ENCODE data around the gene BMI1.
A peak's percentile ranks its signal among the peaks of the same experiment; 100 is the strongest.
"Not testable (repeated sequence)": the region's sequence is repeated elsewhere in the genome, so short reads cannot be mapped to it uniquely, and the experiment has no call there.

BMI1 gene

DNA sequence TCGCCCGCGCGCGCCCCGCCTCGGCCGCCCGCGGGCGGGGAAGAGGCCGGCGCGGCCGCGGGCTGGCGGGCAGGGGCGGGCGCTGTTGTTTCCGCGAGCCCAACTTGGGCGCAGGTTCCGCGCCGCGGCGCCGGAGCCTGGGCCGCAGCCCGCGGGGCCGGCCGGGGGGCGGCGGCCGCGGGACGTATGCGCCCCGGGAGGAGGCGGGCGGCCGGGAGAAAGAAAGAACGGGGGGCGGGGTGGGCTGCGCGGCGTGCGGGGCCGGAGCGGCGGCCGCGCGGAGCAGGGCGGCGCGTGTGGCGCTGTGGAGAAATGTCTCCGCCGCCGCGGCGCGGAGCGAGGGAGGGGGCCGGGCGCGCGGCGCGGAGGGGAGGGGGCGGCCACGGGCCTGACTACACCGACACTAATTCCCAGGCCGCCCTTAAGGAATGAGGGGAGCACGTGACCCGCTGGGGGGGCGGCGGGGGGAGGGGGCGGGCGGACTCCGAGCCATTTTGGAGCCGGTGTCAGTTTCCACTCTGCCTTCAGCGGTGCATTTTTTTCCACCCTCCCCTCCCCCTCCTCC, at the start of gene BMI1:
TSS of gene BMI1 (plus strand) at position 509 of the 565 bp plus-strand sequence. CDS start 5,351 bp downstream, outside the sequence.
- DNase-seq (ENCODE audit: low spot score): peak; percentile 73

DNA sequence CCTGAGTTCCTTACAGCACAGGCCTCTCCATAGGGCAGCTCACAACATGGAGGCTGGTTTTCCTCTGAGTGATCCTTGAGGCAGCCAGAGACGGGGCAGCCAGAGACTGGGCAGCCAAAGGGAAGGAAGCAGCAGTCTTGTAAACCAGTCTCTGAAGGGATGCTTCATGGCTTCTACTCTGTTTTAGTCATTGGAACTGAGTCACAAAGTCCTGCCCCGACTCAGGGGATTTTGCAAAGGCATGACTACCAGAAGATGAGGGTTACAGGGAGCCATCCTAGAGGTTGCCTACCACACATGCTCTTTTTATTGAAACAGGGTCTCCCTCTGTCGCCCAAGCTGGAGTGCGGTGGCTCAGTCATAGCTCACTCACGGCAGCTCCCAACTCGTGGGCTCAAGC, 49.1 kb upstream of the BMI1 start:
- no peak for DNase-seq (ENCODE audit: low spot score)

DNA sequence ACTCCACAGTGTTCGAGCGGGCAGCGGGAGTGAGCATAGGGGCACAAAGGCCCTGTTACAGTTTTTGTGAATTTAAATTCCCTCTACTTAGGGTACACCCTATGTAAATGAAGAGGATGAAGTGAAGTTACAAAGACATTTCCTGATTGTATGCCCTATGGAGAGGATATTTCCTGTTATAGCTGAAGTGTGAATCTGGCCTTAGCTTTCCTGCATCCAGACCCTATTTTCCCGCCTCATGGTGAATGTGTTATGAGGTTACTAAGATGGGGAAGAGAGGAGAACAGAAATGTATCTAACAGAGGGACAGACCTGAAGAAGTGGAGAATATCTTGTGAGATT, 42.5 kb upstream of the BMI1 start:
- DNase-seq (ENCODE audit: low spot score): no peak

GRCh38 chr10:22280078-22280477, 40.8 kb upstream of the BMI1 start:
- no peak for DNase-seq (ENCODE audit: low spot score)

- DNase-seq (ENCODE audit: low spot score): peak; percentile 88
Measured at GRCh38 chr10:22285130-22285529, 35.8 kb upstream of the BMI1 start.

DNA sequence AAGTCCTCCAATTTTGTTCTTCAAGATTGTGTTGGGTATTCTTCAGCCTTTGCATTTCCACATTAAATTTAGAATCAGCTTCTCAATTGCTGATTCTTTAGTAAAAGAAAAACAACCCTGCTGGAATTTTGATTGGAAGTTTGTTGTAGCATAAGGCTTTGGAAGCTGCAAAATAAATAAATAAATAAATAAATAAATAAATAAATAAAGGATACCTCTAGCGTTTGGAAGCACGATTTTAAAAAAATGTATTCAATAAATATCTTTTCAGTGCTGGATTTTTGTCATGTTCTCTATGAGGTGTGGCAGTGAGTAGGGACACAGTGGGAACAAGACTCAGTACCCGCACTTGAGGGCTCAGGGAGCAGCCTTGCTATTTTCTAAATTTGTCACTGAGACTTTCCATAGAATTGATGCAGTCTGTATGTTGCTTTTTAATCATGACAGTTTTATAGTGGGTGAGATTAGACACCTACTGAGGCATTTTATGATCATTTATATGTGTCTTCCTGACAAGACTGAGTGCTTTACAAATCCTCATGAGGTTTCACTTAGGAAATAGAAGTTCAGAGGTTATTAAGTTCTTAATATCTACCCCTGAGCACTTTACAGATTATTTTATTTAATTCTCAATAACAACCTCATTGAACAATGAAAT, 27.0 kb upstream of the BMI1 start:
- DNase-seq (ENCODE audit: low spot score): no peak

GRCh38 chr10:22294694-22295093, 26.2 kb upstream of the BMI1 start:
- no peak for DNase-seq (ENCODE audit: low spot score)

- peak; percentile 25 for DNase-seq (ENCODE audit: low spot score)
Measured at GRCh38 chr10:22301193-22301592, 19.7 kb upstream of the BMI1 start.

- DNase-seq (ENCODE audit: low spot score): no peak
Measured at GRCh38 chr10:22303461-22303860, 17.4 kb upstream of the BMI1 start.

- no peak for DNase-seq (ENCODE audit: low spot score)
Measured at GRCh38 chr10:22305721-22306120, 15.2 kb upstream of the BMI1 start.

- DNase-seq (ENCODE audit: low spot score): no peak
Measured at GRCh38 chr10:22308390-22308789, 12.5 kb upstream of the BMI1 start.

- DNase-seq (ENCODE audit: low spot score): no peak
Measured at GRCh38 chr10:22309180-22310000, 11.5 kb upstream of the BMI1 start.

DNA sequence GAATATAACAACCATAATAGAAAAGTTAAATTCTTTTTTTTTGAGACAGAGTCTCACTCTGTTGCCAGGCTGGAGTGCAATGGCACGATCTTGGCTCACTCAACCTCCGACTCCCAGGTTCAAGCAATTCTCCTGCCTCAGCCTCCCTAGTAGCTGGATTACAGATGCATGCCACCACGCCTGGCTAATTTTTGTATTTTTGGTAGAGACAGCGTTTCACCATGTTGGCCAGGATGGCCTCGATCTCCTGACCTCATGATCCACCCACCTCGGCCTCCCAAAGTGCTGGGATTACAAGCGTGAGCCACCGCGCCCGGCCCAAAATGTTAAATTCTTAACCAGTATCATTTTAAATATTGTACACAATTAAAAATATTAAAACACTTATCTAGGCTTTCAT, 10.9 kb upstream of the BMI1 start:
- not testable (repeated sequence) for DNase-seq (ENCODE audit: low spot score)

DNA sequence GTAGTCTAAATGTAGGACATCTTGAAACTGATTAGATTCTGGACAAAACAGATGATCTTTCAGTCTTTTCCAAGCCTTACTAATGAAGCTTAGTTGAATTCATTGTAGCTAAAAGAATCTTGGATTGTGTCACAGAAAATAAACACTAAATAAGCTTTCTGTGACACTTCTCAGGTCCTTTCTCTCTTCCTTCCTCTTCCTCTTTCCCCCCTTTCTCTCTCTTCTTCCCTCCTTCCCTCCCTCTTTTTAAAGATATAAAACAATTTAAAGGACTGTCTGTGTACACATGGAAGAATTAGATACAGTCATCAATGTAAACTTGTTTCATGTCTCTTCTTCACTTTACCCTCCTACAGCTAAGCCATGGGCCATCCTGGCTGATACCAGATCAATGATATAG, 10.0 kb upstream of the BMI1 start:
- no peak for DNase-seq (ENCODE audit: low spot score)

DNA sequence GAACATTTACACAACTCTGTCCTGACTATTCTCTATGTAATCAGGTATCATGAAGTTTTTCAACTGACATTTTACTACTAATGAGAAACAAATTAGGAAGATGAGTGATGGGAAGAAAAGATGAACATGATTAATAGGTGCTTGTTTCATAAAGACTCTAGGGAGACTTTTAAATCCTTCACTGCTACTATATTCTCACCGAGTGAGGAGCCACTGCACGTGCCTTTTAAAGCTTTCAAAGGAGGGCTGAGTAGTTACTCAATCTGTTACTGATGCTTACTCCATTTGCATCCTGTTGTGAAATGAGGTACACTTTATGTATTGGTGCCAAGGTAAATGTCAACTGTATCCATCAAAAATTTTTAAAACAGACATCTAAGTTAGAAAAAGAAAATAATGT, 6.0 kb upstream of the BMI1 start:
- no peak for DNase-seq (ENCODE audit: low spot score)

GRCh38 chr10:22315455-22316285, 5.2 kb upstream of the BMI1 start:
- no peak for DNase-seq (ENCODE audit: low spot score)

DNA sequence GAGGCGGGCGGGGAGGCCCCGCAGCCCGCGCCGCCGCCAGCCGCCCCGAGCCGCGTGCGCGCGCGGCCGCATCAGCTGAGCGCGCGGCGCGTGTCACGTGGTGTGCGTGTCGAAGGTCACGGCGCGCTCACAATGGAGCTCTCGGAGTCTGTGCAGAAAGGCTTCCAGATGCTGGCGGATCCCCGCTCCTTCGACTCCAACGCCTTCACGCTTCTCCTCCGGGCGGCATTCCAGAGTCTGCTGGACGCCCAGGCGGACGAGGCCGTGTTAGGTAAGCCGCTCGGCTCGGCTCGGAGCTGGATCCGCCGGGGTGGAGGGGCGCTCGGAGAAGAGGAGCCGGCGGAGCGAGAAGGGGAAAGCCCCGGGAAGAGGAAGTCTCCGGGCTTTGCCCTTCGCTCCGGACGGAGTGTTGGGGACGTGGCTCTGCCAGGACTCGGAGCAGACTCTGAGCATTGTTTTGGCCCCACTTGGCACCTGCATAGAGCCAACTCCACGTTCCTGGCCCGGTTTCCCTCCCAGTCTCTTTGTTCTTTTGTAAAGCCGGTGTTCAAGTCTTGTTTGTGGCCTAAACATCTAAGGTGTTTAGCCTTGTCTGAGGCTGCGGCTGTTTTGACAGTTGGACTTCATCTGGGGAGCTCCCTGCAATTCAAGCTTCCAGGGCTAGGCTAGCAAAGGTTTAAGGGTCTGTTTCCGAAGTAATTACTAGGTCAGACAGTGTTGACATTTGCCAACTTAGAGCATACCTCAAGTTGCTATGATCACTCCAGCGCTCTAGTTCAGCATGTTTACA, 4.4 kb upstream of the BMI1 start, which contains the start of gene COMMD3:
TSS of gene COMMD3 (plus strand) at position 103 of the 790 bp plus-strand sequence. CDS start at position 133, 30 bp downstream.
- DNase-seq (ENCODE audit: low spot score): peak; percentile 86

- DNase-seq (ENCODE audit: low spot score): no peak
Measured at GRCh38 chr10:22317076-22317370, 3.9 kb upstream of the BMI1 start.

DNA sequence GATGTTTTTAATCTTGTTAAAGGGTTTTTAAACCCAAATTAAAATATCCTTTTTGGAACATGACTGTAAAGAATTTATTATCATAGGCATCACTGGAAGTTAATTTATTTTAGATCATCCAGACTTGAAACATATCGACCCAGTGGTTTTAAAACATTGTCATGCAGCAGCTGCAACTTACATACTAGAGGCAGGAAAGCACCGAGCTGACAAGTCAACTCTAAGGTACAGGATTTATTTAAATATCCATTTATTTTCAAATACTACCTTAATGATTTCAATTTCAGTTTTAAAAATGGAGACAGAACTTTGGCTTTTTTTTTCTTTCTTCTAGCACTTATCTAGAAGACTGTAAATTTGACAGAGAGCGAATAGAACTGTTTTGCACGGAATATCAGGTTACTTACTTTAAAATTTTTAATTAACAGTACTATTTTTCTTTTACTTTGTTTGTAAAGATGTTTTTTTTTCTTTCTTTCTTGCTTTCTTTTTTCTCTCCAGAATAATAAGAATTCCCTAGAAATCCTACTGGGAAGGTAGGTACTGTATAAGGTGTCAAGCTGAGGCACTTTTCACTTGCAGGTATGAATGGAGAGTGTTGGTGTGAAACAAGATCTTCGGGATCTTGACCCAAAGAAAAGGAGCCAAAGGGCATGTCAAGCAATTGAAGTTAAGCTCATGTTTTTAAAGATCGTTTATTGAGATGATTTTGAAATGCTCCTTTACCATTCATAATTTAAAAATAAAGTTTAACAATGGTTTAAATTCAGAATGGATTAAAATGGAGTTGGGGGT, 2.9 kb upstream of the BMI1 start:
- DNase-seq (ENCODE audit: low spot score): no peak

DNA sequence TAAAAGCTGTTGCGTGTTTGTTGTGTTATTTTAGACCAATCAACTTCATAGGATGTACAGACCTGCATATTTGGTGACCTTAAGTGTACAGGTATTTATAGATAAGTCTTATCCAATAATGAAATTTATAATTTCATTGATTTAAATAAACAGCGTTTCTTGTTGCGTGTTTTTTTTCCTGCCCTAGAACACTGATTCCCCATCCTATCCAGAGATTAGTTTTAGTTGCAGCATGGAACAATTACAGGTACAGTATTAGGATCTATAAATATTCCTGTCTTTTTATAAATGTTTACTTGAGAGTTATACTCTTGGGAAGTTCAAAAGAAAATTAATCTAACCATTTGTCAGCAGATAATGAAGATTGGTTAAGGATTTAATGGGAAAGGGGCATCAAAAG, 2.1 kb upstream of the BMI1 start:
- DNase-seq (ENCODE audit: low spot score): no peak

- DNase-seq (ENCODE audit: low spot score): no peak
Measured at GRCh38 chr10:22319547-22319979, 1.3 kb upstream of the BMI1 start.

All from cerebellar cortex (tissue), 1 donor.